GM18858 (cell line): ENCODE results near the gene NAA20.

ENCODE experiments used
- ATAC-seq: cut with Tn5 transposase; IDR thresholded peaks from one replicate; pipeline ENCODE4 v1.9.1; 2021; ENCODE audit not compliant: unreplicated experiment

NAA20 gene

DNA sequence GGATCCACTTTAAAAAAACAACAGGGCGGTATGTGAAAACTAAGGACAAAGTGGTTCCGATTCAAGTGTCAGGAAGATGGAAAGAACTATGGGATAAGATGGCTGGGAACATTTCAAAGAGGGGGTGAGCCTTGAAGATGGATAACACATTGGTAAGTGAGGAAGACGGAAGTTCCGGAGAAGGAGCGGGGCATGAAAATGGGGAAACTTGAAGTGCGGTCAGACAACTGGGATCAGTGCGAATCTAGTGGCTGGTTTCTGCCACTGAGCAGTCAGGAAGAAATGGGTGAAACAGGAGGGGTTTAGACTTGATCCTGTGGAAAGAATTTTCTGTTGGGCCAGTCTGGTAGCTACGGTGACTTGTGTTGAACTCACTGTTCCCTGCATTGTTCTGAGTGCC is 1.2 kb downstream of the NAA20 start:
- no peak for ATAC-seq

DNA sequence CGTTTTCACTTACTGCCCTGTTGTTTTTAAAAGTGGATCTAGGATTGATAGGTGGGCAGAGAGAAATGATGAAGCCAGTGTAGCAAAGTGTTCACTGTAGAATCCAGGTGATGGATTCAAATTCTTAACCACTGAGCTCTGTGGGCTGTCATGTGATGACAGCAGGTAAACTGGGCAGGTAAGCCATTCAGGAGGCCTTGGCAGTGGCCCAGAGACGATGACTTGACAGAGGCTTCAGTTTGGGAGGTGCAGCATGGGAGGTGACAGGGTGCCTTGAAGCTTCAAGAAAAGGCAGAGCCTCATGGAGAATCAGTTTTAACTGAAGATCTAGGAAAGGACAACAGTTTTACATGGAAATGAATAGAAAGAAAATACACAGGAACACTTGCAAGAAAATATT is 2.0 kb downstream of the NAA20 start:
- no peak for ATAC-seq

DNA sequence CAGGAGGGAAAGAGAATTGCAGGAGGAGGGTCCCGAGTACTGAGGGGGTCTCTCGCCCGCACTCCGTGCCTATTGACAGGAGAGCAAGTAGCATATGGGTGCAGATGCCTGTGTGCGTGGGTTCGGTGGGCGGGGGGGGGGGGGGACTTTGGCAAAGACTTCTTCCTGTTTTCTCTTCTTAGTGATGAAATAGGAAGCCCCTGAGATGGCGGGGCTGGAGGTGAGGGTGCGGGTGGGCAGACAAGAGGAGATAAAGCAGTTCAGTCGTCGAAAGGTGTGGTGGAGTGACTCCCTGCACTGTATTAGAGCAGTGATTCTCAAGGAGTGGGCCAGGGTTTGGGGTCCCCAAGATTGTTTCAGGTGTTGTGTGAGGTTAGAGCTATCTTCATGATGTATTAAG is 3.7 kb downstream of the NAA20 start:
- no peak for ATAC-seq

DNA sequence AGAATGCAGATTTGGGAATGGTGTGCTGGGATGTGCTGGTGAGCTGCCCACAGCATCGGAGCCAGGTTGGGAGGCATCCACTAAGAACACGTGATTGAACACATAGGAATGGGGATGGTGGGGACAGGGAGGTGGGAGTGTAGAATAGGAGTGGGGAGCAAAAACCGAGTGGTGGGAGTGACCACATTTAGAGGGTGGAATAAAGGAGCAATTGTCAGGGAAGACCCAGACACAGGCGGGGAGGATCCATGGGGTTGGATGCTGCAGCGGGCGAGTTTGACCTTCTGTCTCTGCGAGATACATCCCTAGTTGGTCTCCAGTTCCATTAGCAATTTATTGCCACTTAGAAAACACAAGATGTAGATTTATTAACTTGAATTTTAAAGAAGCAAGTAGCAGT is 4.7 kb downstream of the NAA20 start:
- no peak for ATAC-seq

DNA sequence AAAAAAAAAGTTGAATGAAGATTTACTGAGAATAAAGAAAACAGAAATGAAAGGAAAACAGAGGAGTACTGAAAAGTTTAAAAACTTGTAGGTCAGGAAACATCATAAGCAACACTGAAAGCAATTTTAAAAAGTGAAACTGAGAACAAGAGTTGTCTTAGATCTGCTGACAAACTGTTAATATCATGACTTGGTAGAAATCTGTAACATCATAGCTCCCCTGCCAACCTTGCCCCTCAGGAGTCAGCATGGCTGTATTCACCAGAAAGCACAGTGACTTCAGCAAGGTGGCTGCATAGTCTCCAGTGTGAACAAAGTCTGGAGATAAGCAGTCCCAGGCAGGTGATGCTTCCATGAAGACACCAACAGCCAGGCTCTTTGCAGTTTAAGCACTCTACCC is 5.3 kb downstream of the NAA20 start:
- ATAC-seq: peak; percentile 76

DNA sequence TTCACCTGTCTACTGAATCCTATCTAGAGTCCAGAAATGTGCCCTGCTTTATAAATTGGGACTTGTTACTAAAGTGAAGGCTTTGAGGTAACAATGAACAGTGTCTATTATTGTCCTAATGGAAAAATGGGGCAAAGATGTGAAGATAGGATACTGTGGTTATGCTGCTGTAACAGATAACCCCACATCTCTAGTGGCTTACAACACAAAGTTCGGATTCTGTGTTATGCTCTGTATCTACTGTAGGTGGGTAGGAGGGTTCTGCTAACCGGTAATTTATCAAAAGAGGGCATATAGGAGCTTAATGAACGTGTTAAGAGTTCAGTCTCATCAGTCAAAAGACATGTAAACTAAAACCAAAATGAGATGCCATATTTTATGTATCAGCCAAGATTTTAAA is 6.2 kb downstream of the NAA20 start:
- no peak for ATAC-seq

DNA sequence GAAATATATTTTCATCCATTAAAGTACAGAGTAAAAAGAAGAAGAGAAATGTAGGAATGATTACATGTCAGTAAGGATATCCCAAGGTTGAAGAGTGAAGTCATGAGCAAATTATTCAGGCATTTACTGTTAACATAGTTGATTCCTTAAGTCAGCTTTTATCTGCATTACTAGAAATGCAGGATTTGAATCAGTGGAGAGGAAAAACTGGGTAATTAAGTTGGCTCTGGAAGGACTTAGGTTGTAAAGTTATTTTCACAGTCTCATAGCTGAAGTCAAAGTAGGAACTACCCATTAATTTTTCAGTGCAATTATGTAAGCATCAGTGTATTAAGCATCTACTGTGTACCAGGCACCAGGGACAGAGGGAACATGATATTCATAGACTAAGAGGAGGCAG is 7.8 kb downstream of the NAA20 start:
- no peak for ATAC-seq

DNA sequence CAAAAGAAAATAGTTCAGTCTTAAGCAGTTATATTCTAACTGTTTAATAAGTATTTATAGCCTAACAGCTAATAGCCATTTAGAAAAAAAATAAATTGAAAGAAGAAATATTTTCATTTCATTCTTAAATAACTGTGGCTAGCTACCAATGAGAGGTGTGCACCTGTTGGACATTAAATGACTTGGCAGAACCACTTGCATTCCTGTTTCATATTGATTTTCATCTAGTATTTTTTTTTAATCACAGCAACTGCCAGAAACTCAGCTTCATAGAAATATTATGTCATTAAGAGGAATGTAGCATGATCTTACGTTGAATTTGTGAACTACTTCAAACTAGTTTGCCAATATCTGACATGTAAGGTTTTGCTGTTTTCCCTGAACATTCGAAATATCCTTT is 10.1 kb downstream of the NAA20 start:
- ATAC-seq: no peak

DNA sequence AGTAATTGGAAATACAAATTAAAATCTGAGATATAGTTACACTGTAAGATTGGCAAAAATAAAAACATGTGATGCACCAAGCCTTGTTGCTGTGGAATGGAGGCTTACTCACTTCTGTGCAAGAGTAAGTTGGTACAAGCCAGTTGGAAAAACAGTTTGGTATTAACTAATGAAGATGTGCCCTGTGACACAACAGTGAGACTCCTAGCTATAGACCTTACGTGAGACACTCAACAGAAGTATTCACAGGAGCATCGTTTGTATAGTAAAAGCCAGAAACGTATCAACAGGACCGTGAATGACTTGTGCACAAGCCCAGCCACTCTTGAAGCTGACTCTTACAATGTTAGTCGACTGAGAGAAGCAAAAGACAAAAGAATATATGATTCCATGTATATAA is 14.6 kb downstream of the NAA20 start:
- no peak for ATAC-seq

DNA sequence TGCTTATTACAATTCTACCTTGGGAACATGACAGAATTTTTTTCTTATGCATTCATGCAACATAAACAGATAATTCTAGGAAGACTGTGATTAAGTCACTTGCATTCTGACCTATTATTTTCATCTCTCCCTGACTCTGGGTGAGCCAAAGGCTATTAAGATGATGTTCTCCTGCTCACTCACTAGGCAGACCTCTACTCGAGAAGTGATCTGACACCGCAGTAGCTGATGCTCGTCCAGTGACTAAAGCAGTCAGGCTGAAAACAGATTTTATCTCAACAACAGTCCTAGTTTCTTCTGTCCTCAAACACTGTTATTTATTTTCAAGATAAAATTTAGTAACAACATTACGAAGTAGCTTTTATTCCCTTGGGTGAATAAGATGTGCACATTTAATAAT is 17.3 kb downstream of the NAA20 start:
- ATAC-seq: no peak

DNA sequence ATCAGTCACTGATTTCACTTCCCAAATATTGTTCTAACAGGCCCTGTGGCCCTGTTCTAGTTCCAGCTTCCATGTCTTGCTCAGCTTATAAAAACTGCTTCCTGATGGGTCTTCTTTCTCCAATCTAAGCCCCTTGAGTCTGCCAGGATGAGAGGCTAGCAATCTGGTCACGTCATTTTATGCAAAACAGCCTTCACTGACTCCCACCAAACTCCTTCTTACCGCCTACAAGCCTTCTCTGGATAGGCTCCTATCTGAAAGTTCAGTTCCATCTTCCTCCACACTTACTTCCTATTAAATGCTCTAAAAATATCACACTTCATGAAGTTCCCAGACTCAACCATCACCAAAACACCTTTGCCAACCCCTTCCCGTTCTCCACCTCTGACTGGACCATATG is 19.6 kb downstream of the NAA20 start:
- no peak for ATAC-seq

DNA sequence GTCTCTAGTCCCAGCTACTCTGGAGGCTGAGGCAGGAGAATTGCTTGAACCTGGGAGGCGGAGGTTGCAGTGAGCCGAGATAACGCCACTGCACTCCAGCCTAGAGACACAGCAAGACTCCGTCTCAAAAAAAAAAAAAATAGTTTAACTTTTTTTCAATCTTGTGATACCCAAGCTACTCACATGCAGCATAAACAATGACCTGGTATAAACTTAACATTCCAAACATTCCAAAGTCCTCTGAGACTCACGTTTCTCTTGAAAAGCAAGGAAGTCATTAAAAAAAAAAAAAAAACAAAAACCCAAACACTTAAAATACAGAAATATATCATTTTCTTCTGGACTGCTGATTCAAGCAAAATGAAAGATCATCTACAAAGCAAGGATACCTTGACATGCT is 20.8 kb downstream of the NAA20 start:
- no peak for ATAC-seq

DNA sequence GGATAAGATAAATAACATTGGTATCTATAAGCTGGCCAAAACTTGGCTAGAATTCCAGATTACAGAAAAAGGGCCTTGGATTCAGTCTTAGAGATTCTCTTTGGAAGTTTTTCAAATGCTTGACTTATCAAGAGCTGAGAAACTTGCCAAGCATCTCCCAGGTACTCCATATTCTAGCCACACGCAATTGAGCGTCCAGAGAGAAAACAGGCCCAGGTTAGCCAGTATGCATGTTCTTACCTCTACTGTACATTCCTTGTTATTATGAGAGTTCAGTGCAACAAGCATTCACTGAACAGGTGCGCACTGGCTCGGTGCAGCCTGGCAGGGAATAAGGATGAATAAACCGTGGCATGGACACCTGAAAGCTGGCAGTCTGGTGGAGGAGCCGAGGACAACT is 21.4 kb downstream of the NAA20 start:
- no peak for ATAC-seq

DNA sequence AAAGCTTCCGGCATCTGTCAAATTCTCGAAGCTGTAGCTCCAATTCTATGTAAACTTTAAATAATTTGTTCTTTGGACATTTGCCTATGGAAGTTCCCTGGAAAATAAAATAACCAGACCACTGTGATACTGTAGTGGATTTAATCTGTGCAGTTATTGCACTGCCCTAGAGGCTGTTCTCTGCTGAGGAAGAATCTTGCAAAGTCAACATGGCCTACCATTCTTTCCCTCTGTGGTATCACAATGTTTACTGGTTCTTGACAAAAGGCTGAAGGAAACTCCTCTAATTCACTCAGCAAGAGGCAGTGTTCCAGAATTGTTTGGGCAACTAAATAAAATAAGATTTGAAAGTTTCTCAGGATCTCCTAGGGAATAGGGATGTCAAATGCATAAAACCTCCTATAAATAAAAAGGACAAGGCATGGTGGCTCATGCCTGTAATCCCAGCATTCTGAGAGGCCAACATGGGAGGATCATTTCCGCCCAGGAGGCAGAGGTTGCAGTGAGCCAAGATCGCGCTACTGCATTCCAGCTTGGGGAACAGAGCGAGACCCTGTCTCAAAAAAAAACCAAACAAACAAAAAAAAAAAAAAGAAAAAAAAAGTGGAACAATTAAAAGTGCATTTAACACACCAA is 22.7 kb downstream of the NAA20 start:
- ATAC-seq: no peak

DNA sequence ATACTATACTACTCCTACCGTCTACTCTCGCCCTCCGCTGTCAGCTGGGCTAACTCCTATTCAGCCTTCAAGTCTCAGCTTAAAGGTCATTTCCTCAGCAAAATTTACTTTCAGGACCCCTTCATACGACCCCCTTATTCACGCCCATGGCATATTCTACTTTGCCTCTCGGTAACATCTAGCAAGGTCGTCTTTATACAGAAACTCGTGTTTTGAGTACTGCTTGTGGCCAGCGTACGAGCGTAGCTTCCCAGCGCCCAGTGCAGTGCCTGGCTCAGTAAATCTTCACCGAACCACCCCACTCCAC is 34.6 kb downstream of the NAA20 start:
- ATAC-seq: no peak

DNA sequence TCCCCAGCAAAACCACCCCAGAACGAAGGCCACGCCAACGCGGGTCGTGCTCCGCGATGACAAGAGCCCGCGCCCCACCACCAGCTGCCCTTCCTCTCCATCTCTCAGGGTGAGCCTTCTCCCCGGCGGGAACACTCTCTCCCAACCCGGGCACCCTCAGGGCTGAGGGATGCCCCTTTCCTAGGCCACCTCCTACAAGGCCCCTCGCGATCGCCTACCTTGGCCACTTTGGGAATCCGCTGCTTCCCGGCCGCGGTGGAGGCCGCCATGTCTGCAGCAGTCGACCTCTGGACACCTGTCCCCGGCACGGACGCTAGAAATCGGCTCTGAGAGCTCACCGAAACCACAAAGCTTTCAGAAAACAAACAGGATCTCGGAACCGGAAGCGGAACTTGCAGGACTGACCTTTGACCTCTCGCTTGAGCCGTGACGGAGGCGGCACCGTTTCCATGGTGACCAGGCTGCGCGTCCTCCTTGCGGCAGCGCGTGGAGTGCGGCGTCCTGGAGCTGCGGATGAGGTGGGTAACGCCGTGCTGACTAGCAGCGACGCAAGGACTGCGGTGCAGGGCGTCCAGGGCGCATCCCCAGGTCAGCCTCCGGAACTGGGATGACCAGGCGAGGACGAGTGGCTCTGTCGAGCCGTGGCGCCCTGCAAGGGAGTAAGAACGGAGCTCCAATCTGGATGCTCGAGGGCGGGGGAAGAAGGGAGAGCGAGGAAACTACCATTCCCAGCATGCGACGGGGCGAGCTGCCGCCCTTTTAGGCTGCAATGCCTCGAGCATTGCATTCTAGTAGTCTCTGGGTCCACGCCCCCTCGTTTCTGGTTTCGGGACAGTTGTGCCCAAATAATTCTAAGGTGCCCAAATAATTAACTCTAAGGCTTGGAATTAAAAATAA is 35.2 kb downstream of the NAA20 start, which contains the start of the genes CFAP61 and CRNKL1:
Gene CFAP61 (plus strand): TSS at position 459 of the 897 bp plus-strand sequence. CDS start 4,122 bp downstream, outside the sequence.
Gene CRNKL1 (minus strand): TSS at position 393 of the 897 bp plus-strand sequence. CDS start 124 bp downstream, at position 269.
- ATAC-seq: peak; percentile 89

DNA sequence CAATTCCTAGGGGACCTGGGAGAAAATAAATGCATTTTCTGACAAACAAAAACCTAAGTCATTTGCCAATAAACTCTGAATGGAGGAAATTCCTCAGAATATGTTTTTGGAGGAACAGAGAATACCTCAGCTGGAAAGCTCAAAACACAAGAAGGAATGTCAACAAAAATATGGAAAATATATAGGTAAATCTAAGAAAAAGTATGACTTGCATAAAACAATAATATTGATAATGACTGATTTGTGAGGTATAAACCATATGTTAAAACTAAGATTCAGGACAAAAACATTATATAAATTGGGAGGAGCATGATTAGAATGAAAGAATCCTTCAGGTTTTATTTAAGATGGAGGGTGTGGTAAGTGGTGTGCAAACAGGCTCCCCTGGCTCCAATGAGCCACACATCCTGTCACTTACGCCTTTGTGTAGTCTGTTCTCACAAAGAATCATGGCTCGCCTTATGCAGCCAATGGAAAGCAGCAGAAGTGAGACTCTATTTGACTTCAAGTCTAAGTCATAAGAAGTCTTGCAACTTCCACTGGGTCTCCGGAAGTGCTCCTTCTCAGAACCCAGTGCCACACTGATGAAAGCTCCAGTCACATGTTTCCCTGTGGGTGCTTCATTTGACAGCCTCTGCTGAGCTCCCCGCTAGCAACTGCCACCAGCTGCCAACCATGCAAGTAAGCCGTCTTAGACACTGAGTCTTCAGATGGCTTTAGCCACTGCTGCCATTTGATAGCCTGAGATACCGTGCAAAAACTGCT is 43.3 kb downstream of the NAA20 start:
- no peak for ATAC-seq

DNA sequence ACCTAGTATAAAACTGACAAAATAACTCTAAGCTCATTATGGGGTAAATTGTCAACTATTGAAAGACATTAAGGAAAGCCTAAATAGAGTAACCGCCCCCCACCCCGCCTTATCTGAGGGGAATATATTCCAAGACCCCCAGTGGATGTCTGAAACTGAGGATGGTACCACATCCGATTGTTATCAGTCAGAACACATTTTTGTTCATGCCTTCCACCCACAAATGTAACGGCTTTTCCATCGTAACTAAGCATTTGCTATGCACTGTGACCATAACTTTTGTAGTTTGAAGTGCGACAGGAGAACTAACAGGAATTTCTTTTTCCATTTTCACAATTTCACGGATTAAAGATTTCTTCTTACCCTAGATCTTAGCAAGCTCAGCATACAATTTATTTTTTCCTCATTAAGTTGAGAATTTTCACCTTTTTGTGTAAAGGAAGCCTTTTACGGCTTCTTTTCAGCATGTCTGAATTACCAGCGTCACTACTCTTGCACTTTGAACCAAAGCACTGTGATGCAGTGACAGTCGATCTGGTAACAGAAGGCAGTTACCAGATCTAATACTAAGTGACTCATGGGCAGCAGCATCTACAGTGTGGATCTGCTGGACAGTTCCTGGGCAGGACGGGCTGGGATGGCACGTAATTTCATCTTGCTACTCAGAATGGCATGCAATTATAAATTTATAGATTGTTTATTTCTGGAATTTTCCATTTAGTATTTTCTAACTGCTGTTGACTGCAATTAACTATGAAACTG is 47.0 kb downstream of the NAA20 start:
- no peak for ATAC-seq

DNA sequence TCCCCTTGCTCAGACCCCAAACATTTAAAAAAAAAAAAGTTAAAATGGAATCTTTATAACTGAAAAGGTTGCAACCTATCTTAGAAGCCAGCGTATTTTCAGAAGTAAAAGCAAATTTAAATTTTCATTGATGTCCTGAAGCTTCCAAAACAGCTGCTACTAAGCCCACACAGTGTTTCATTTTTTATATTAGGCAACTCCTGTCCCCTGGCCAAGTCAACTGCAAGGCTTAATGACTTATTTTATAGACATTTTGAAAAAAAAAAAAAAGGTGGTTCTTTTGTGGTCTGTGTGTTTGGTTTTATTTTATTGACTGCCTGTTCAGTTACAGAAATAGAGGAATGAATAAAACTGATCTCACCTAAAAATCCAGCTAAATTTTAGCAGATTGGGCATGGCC is 48.2 kb downstream of the NAA20 start:
- ATAC-seq: no peak

DNA sequence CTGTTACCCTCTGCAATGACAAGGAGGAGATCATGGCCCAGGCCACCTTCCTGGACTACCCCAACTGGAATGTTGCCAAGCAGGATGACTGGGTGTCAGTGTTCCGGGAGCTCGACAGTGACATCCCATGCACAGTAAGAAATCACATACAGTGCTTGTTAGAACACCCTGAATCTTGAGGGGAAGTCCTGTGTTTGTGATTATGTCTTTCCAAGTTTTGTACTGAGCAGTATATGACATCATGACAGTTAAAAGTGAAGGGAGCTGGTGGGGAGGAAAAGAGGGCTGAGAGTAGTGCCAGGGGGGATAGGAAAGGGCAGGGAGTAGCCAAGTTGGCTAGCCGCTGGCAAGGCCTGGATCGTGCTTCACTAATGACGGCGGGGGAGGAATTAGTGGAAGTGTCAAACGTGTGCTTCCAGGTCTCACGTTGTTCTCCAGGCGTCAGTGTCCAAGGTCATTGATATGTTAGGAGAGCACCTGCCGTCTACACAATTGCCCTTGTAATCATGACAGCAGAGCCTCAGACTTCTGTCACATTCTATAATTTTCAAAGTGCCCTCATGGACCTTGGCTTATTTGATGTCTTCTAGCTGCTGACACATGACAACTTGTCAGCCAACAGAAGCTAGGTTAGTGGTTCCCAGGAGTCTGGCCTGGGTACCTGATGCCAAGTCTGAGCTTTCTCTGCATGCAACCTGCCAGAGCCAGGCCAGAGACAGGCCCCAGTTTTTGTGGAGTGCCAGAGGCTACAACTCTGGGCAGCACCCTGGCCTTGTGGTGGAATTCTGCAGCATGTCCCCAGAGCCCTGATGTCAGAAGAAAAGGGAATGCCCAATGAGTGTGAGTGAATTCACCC is 53.9 kb downstream of the NAA20 start:
- no peak for ATAC-seq
